ENCODE data around the gene IL4I1. TPM values are rescaled to one million over a fixed set of nuclear protein-coding genes. Genes with fewer than 3 reads are reported as not detected.

IL4I1 gene
- total RNA-seq, 1 experiment from 2014 or later, result 0.71 TPM

DNA sequence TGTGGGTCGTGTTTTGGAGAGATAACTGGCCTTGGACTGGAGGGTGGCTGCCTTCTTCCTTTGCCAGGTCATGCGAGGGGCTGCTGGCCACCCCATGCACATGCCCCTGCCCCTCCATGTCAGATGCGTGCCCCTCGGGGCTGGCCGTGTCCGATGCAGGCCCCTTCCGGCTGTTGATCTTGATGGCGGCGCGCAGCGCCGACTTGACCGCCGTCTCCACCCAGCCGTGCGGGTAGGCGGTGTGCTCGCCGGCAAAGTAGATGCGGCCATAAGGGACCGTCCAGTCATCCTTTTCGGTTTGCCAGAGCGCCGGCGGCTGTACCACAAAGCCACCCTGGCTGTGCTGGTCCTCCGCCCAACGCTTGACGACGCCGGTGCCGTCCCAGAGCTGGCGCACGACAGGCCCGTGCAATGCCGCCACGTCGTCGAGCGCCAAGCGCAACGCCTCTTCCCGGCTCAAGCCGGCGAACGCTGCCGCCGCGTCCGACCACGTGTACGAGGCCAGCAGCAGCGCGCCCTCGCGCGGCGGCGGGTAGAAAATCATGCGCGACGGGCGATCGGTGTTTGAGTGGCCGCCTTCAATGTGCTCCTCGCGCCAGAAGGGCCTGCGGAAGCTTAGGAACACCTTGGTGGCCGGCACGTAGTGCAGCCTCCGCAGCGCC lies 6.9 kb downstream of the IL4I1 start:
- CTCF ChIA-PET, result no interaction called here
- peak overlapping the region; percentile 56; the same call in 1 of the 2 replicates for H3K27ac ChIP-seq (ENCODE audit: low read depth, low read length)
- H3K4me3 ChIP-seq (replicated peaks in 1 of 2; ENCODE audit: low read depth in 1 of 2, low read length in 2 of 2), result peak overlapping the region; percentile 28 to 50
- H3K36me3 ChIP-seq (ENCODE audit: control insufficient read depth in 1 of 2, insufficient read depth in 2 of 2, low read length in 2 of 2), result no peaks in the 10 kb centered on the region
- no peaks in the 10 kb centered on the region for H3K9me3 ChIP-seq (ENCODE audit: control insufficient read depth in 1 of 2, insufficient read depth in 1 of 2, low read depth in 1 of 2, low read length in 2 of 2)
- peaks cover 6 to 17% of the 10 kb centered on the region in 2 experiments for H3K4me1 ChIP-seq (ENCODE audit: control insufficient read depth in 1 of 2, insufficient read depth in 2 of 2, low read length in 2 of 2)
- no TSS peak for BruUV-seq (replicated peaks)
- H3K4me2 ChIP-seq (ENCODE audit: low read length), result peak overlapping the region; percentile 78
- POLR2A ChIA-PET, result interaction anchor here (1.3 kb wide), 1 partner anchor 21 kb away, joined by 5 read pairs; no protein-coding TSS in a partner anchor
- H2AFZ ChIP-seq (ENCODE audit: low read depth, low read length, poor library complexity, severe bottlenecking), result no peak overlapping the region
- H4K20me1 ChIP-seq (ENCODE audit: insufficient read depth), result no peaks in the 10 kb centered on the region
- H3K9me2 ChIP-seq (ENCODE audit: insufficient read depth), result no peaks in the 10 kb centered on the region
- RAD21 ChIA-PET (ENCODE audit: low non-redundant PET in 1 of 2, low total read pairs in 2 of 2, uncharacterized antibody in 2 of 2, unreplicated experiment in 2 of 2), result interaction anchor here in 1 of 2 experiments (0.6 kb wide), 1 partner anchor 19 kb away, joined by 3 read pairs; no protein-coding TSS in a partner anchor
- no peaks in the 10 kb centered on the region for H3K79me2 ChIP-seq (ENCODE audit: insufficient read depth, low read length)
- peak overlapping the region; percentile 43; the same call in 1 of the 2 replicates for H3K9ac ChIP-seq (ENCODE audit: low read length)
- TF ChIP-seq, protein P1, sequence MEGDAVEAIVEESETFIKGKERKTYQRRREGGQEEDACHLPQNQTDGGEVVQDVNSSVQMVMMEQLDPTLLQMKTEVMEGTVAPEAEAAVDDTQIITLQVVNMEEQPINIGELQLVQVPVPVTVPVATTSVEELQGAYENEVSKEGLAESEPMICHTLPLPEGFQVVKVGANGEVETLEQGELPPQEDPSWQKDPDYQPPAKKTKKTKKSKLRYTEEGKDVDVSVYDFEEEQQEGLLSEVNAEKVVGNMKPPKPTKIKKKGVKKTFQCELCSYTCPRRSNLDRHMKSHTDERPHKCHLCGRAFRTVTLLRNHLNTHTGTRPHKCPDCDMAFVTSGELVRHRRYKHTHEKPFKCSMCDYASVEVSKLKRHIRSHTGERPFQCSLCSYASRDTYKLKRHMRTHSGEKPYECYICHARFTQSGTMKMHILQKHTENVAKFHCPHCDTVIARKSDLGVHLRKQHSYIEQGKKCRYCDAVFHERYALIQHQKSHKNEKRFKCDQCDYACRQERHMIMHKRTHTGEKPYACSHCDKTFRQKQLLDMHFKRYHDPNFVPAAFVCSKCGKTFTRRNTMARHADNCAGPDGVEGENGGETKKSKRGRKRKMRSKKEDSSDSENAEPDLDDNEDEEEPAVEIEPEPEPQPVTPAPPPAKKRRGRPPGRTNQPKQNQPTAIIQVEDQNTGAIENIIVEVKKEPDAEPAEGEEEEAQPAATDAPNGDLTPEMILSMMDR (IDR thresholded peaks at IDR 0.05 in 2 of 3, conservative IDR thresholded peaks at IDR 0.05 in 1 of 3; ENCODE audit: borderline replicate concordance in 1 of 3, insufficient read depth in 1 of 3, low read depth in 2 of 3, low read length in 2 of 3), result peak in 2 of 3 experiments; percentile 46 to 61; a peak in 4 of 6 replicates
- no peak for TF ChIP-seq CEBPB (IDR thresholded peaks at IDR 0.05; ENCODE audit: low read depth)
- TF ChIP-seq, protein P2, sequence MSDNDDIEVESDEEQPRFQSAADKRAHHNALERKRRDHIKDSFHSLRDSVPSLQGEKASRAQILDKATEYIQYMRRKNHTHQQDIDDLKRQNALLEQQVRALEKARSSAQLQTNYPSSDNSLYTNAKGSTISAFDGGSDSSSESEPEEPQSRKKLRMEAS (IDR thresholded peaks at IDR 0.05), result peak; percentile 99
- peak; percentile 78 for ATAC-seq
- H3K27me3 ChIP-seq (ENCODE audit: insufficient read depth, low read length), result no peaks in the 10 kb centered on the region
- DNase-seq (ENCODE audit: low read depth, low spot score), result peak; percentile 53
- intact Hi-C loops (cut with micrococcal nuclease), result no loop called here

DNA sequence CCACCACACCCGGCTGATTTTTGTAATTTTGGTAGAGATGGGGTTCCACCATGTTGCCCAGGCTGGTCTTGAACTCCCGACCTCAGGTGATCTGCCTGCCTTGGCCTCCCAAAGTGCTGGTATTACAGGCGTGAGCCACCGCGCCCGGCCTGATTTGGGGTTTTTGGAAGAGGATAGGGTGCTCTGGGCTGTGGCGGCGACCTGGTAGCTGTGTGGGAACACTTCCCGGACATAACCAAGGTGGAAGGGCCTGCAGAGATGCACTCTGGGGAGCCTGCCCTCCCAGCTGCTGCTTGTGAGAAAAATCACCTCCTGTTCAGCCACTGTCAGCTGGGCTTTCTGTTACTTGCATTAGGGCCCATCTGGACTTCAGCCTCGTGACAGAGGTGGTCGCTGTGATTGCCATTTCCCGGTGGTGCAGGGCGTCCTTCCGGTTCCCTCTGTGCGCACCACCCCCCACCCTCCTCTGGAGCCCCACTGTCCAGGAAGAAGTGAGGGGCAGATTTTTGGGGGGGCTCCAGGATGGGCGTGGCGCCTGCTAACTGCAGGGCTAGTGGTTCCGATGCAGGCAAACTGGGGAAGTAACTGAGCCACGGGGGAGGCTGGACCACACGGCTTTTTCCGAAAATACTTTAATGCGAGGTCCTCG lies 7.5 kb downstream of the IL4I1 start:
- DNase-seq (ENCODE audit: low read depth, low spot score) (no peak), ATAC-seq (no peak)
- Histone ChIP-seq H3K4me3 (replicated peaks in 1 of 2; ENCODE audit: low read depth in 1 of 2, low read length in 2 of 2) (no peak overlapping the region), H4K20me1 (ENCODE audit: insufficient read depth) (no peaks in the 10 kb centered on the region), H3K27me3 (ENCODE audit: insufficient read depth, low read length) (no peaks in the 10 kb centered on the region), H3K79me2 (ENCODE audit: insufficient read depth, low read length) (no peaks in the 10 kb centered on the region), H3K36me3 (ENCODE audit: control insufficient read depth in 1 of 2, insufficient read depth in 2 of 2, low read length in 2 of 2) (no peaks in the 10 kb centered on the region), H3K9me3 (ENCODE audit: control insufficient read depth in 1 of 2, insufficient read depth in 1 of 2, low read depth in 1 of 2, low read length in 2 of 2) (no peaks in the 10 kb centered on the region), H3K9me2 (ENCODE audit: insufficient read depth) (no peaks in the 10 kb centered on the region), H3K4me1 (ENCODE audit: control insufficient read depth in 1 of 2, insufficient read depth in 2 of 2, low read length in 2 of 2) (peaks cover 6 to 24% of the 10 kb centered on the region in 2 experiments), H2AFZ (ENCODE audit: low read depth, low read length, poor library complexity, severe bottlenecking) (no peak overlapping the region), H3K9ac (ENCODE audit: low read length) (no peak overlapping the region), H3K27ac (ENCODE audit: low read depth, low read length) (no peak overlapping the region), H3K4me2 (ENCODE audit: low read length) (no peak overlapping the region)
- no TSS peak for BruUV-seq (replicated peaks)
- CTCF ChIA-PET, result no interaction called here
- intact Hi-C loops (cut with micrococcal nuclease), result no loop called here
- RAD21 ChIA-PET (ENCODE audit: low non-redundant PET in 1 of 2, low total read pairs in 2 of 2, uncharacterized antibody in 2 of 2, unreplicated experiment in 2 of 2), result interaction anchor here in 1 of 2 experiments (0.6 kb wide), 1 partner anchor 18 kb away, joined by 3 read pairs; no protein-coding TSS in a partner anchor
- POLR2A ChIA-PET, result no interaction called here
- TF ChIP-seq, protein P2 (IDR thresholded peaks at IDR 0.05), result no peak
- no peak for TF ChIP-seq TCF7L2 (IDR thresholded peaks at IDR 0.05; ENCODE audit: borderline replicate concordance, extremely low read depth, insufficient read depth, insufficient read length)
- TF ChIP-seq, protein P3, sequence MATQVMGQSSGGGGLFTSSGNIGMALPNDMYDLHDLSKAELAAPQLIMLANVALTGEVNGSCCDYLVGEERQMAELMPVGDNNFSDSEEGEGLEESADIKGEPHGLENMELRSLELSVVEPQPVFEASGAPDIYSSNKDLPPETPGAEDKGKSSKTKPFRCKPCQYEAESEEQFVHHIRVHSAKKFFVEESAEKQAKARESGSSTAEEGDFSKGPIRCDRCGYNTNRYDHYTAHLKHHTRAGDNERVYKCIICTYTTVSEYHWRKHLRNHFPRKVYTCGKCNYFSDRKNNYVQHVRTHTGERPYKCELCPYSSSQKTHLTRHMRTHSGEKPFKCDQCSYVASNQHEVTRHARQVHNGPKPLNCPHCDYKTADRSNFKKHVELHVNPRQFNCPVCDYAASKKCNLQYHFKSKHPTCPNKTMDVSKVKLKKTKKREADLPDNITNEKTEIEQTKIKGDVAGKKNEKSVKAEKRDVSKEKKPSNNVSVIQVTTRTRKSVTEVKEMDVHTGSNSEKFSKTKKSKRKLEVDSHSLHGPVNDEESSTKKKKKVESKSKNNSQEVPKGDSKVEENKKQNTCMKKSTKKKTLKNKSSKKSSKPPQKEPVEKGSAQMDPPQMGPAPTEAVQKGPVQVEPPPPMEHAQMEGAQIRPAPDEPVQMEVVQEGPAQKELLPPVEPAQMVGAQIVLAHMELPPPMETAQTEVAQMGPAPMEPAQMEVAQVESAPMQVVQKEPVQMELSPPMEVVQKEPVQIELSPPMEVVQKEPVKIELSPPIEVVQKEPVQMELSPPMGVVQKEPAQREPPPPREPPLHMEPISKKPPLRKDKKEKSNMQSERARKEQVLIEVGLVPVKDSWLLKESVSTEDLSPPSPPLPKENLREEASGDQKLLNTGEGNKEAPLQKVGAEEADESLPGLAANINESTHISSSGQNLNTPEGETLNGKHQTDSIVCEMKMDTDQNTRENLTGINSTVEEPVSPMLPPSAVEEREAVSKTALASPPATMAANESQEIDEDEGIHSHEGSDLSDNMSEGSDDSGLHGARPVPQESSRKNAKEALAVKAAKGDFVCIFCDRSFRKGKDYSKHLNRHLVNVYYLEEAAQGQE (IDR thresholded peaks at IDR 0.05; ENCODE audit: low read depth), result no peak
- TF ChIP-seq POLR2A (IDR thresholded peaks at IDR 0.05; ENCODE audit: borderline replicate concordance, extremely low read depth, insufficient read depth, insufficient read length), result no peak
- TF ChIP-seq POLR2AphosphoS5 (IDR thresholded peaks at IDR 0.05; ENCODE audit: low read depth, low read length), result no peak
